Karpas-422 (cell line): ENCODE measurements around the gene PNLIP. TPM values are rescaled to one million over a fixed set of nuclear protein-coding genes. Genes with fewer than 3 reads are reported as not detected.

Experiments
- DNase-seq: peaks from one replicate; pipeline ENCODE4 v3.0.0-alpha.2; 2015
- H2AFZ ChIP-seq: fragments of 200-600 bp; sonication (generic); 2 replicates; pipeline ENCODE4 v1.6.1; 2014; ENCODE audit warnings: antibody characterized with exemption, low read length, mixed read lengths
- H3K27ac ChIP-seq: fragments of 200-600 bp; sonication (generic); 2 replicates; pipeline ENCODE4 v1.5.1; 2014; ENCODE audit warnings: mild to moderate bottlenecking, low read length, moderate library complexity
- H3K27me3 ChIP-seq: fragments of 200-600 bp; sonication (generic); 2 replicates; pipeline ENCODE4 v1.6.1; 2014; ENCODE audit warnings: low read length, mixed read lengths
- H3K36me3 ChIP-seq: fragments of 200-600 bp; sonication (generic); 2 replicates; pipeline ENCODE4 v1.6.1; 2014; ENCODE audit warnings: low read length, mixed read lengths; ENCODE audit not compliant: insufficient read depth
- H3K4me1 ChIP-seq: fragments of 200-600 bp; sonication (generic); 2 replicates; pipeline ENCODE4 v1.6.1; 2014; ENCODE audit warnings: mild to moderate bottlenecking, low read length, mixed read lengths
- H3K4me2 ChIP-seq: fragments of 200-600 bp; sonication (generic); 2 replicates; pipeline ENCODE4 v1.6.1; 2014; ENCODE audit warnings: low read length, low read depth, mild to moderate bottlenecking; ENCODE audit not compliant: poor library complexity, severe bottlenecking
- H3K4me3 ChIP-seq: fragments of 200-600 bp; sonication (generic); 2 replicates; pipeline ENCODE4 v1.5.1; 2014; ENCODE audit warnings: mild to moderate bottlenecking, antibody characterized with exemption, low read length, mixed read lengths
- H3K79me2 ChIP-seq: fragments of 200-600 bp; sonication (generic); 2 replicates; pipeline ENCODE4 v1.6.1; 2014; ENCODE audit warnings: mild to moderate bottlenecking, low read length, mixed read lengths
- H3K9ac ChIP-seq: fragments of 200-600 bp; sonication (generic); 2 replicates; pipeline ENCODE4 v1.6.0; 2014; ENCODE audit warnings: low read length
- H3K9me2 ChIP-seq: fragments of 200-600 bp; sonication (generic), shearing (Covaris generic); replicated peaks from 2 replicates; pipeline ENCODE4 v1.6.0; 2014; ENCODE audit warnings: mild to moderate bottlenecking, low read length, moderate library complexity; ENCODE audit not compliant: insufficient read depth
- H3K9me3 ChIP-seq: fragments of 300-700, 200-600 bp; sonication (generic); 2 replicates; pipeline ENCODE4 v1.6.1; 2014; ENCODE audit warnings: low read length, mixed read lengths
- H4K20me1 ChIP-seq: fragments of 200-600 bp; sonication (generic); 2 replicates; pipeline ENCODE4 v1.6.1; 2014; ENCODE audit warnings: mild to moderate bottlenecking, antibody characterized with exemption, low read length, low read depth; ENCODE audit not compliant: insufficient read depth
- total RNA-seq: library from RNA; depleted of rRNA; stranded (reverse); fragments of >200 nt; shearing (Covaris generic); gene quantifications from 2 replicates; pipeline ENCODE4 v1.2.3, GENCODE V29; 2014; ENCODE audit warnings: low replicate concordance; rRNA removed

PNLIP gene
- not detected in 2 replicates for total RNA-seq

DNA sequence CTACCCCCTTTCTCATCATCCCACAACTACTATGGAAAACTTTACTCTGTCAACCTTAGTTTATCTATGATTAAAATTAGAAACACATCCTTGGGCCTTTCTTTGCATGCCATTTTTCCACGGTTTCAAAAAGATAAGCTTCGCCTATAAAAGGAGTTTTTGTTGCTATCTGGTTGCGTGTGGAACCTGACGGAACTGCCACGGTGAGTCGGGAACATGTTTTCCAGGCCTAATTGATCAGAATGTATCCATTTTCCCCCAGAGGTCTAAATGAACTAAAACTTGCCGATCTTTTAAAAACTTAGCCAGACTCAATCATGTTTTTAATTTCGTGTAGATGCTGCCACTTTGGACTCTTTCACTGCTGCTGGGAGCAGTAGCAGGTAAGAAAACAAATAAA is at the start of gene PNLIP:
TSS of gene PNLIP (plus strand) at position 176 of the 400 bp plus-strand sequence. CDS start at position 338, 162 bp downstream.
- Histone ChIP-seq H3K27ac (no peak within 1 kb of the TSS), H4K20me1 (no peaks in the 10 kb centered on the region)

GRCh38 chr10:116504786-116505185 is 40.9 kb upstream of the PNLIP start:
- H3K9ac ChIP-seq, result no peak overlapping the region
- DNase-seq, result no peak
- no peak overlapping the region for H3K27ac ChIP-seq
- H3K4me1 ChIP-seq, result no peaks in the 10 kb centered on the region
- H3K9me3 ChIP-seq, result no peaks in the 10 kb centered on the region
- no peaks in the 10 kb centered on the region for H3K36me3 ChIP-seq
- H4K20me1 ChIP-seq, result no peaks in the 10 kb centered on the region
- H3K4me3 ChIP-seq, result no peak overlapping the region
- no peaks in the 10 kb centered on the region for H3K27me3 ChIP-seq
- H3K9me2 ChIP-seq, result no peaks in the 10 kb centered on the region
- H3K79me2 ChIP-seq, result no peaks in the 10 kb centered on the region
- H2AFZ ChIP-seq, result no peak overlapping the region
- H3K4me2 ChIP-seq, result no peak overlapping the region

More for the DNA sequence above, at the start of gene PNLIP:
- Histone ChIP-seq H3K9me3 (no peaks in the 10 kb centered on the region), H3K79me2 (no peaks in the 10 kb centered on the region), H3K9ac (no peak within 1 kb of the TSS), H3K36me3 (no peaks in the 10 kb centered on the region), H2AFZ (no peak within 1 kb of the TSS), H3K4me2 (no peak within 1 kb of the TSS), H3K4me3 (no peak within 1 kb of the TSS), H3K27me3 (no peaks in the 10 kb centered on the region), H3K4me1 (no peaks in the 10 kb centered on the region), H3K9me2 (no peaks in the 10 kb centered on the region)
- no peak for DNase-seq

GRCh38 chr10:116510565-116510964 is 35.2 kb upstream of the PNLIP start:
- H3K9ac ChIP-seq, result no peak overlapping the region
- no peaks in the 10 kb centered on the region for H3K79me2 ChIP-seq
- H2AFZ ChIP-seq, result no peak overlapping the region
- H4K20me1 ChIP-seq, result no peaks in the 10 kb centered on the region
- no peak overlapping the region for H3K4me2 ChIP-seq
- no peak overlapping the region for H3K4me3 ChIP-seq
- H3K9me3 ChIP-seq, result no peaks in the 10 kb centered on the region
- H3K36me3 ChIP-seq, result no peaks in the 10 kb centered on the region
- no peaks in the 10 kb centered on the region for H3K4me1 ChIP-seq
- H3K27ac ChIP-seq, result no peak overlapping the region
- DNase-seq, result no peak
- no peaks in the 10 kb centered on the region for H3K27me3 ChIP-seq
- H3K9me2 ChIP-seq, result no peaks in the 10 kb centered on the region

DNA sequence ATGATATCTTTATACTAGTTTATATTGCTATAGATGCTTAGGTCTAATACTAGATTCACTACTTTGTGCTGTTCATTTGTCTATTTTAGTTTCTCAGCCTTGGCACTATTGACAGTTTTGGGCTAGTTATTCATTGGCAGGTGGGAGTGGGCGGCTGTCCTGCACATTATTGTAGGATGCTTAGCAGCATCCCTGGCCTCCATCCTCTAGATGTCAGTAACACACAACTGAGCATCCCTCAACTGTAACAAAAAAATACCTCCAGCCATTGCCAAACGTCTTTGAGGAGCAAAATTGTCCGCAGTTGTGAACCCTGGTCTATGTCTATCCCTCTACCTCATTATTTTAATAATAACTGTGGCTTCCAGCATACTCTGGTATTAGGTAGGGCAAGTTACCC is 34.4 kb upstream of the PNLIP start:
- Histone ChIP-seq H4K20me1 (no peaks in the 10 kb centered on the region), H3K4me1 (no peaks in the 10 kb centered on the region), H3K9me2 (no peaks in the 10 kb centered on the region), H3K4me3 (no peak overlapping the region), H2AFZ (no peak overlapping the region), H3K9me3 (no peaks in the 10 kb centered on the region), H3K36me3 (no peaks in the 10 kb centered on the region), H3K27me3 (no peaks in the 10 kb centered on the region), H3K79me2 (no peaks in the 10 kb centered on the region), H3K9ac (no peak overlapping the region), H3K27ac (no peak overlapping the region), H3K4me2 (no peak overlapping the region)
- DNase-seq, result no peak

DNA sequence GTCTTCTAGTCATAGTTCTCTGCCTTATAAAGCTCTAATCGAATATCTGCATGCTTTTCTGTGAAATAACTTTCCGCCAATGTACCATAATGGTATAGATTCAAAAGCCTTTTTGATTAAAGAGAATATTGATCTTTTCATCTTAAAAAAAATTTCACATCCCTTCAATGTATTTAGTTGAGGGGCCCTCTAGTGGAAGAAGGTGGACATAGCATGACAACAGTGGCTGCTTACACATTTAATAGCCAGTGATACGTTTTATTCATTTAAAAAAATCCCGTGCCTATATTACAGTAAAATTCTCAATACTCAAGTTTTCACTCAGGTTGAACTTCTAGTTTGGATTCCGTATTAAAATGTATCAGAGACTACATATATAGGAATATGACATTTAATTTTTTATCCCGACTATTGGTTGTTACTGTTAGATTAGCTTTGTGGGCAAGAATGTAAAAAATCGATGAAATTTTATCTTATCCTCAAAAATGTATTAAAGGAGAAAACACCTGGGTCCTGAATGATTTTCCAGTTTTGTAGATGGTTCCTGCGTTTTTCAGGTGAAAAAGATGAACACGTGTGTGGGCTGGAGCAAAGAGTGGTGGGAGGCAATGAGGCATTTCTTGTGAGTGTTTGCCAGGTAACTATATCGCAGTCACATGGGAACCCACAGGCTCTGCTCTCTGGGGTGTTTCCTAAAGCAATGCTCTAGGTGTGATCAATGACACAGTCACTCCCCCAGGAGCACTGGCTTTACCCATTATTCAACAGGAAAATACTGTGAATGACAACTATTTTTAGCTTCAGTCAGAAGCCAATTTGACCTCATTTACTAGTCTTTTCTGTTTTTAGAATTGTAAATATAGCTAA is 24.1 kb upstream of the PNLIP start:
- no peak overlapping the region for H3K27ac ChIP-seq
- H3K27me3 ChIP-seq, result no peaks in the 10 kb centered on the region
- no peak overlapping the region for H2AFZ ChIP-seq
- peak; percentile 76 for DNase-seq
- no peaks in the 10 kb centered on the region for H4K20me1 ChIP-seq
- no peaks in the 10 kb centered on the region for H3K79me2 ChIP-seq
- H3K9ac ChIP-seq, result no peak overlapping the region
- no peak overlapping the region for H3K4me2 ChIP-seq
- H3K4me3 ChIP-seq, result no peak overlapping the region
- H3K9me3 ChIP-seq, result no peaks in the 10 kb centered on the region
- H3K9me2 ChIP-seq, result no peaks in the 10 kb centered on the region
- no peaks in the 10 kb centered on the region for H3K36me3 ChIP-seq
- H3K4me1 ChIP-seq, result no peaks in the 10 kb centered on the region

- Histone ChIP-seq H3K9me3 (no peaks in the 10 kb centered on the region), H3K4me3 (no peak overlapping the region), H2AFZ (no peak overlapping the region), H3K9ac (no peak overlapping the region), H3K27me3 (no peaks in the 10 kb centered on the region), H3K36me3 (no peaks in the 10 kb centered on the region), H3K9me2 (no peaks in the 10 kb centered on the region), H4K20me1 (no peaks in the 10 kb centered on the region), H3K4me2 (no peak overlapping the region), H3K4me1 (no peaks in the 10 kb centered on the region), H3K27ac (no peak overlapping the region), H3K79me2 (no peaks in the 10 kb centered on the region)
- no peak for DNase-seq
Measured at GRCh38 chr10:116522803-116523381, 22.8 kb upstream of the PNLIP start.

DNA sequence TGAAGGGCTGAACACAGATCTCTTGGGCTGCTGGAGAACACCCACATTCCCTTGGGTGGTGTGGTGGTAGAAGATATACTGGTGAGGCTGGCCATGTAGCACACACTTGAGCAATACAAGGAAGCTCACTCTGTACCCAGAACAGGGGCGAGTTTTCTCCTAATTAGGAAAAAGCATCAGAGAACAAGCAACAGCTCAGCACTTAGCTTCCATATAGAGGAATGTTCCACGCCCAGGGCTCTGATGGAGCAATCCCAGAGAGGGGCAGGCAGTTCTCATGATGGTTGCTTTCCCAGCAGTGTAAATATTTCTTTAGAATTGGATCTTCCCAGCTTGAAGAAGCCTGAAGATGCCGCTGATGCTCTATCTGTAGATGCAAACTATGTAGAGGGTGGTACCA is 21.0 kb upstream of the PNLIP start:
- Histone ChIP-seq H3K4me1 (no peaks in the 10 kb centered on the region), H3K79me2 (no peaks in the 10 kb centered on the region), H3K9ac (no peak overlapping the region), H4K20me1 (no peaks in the 10 kb centered on the region), H3K9me3 (no peaks in the 10 kb centered on the region), H2AFZ (no peak overlapping the region), H3K27me3 (no peaks in the 10 kb centered on the region), H3K36me3 (no peaks in the 10 kb centered on the region), H3K4me2 (no peak overlapping the region), H3K4me3 (no peak overlapping the region), H3K27ac (no peak overlapping the region), H3K9me2 (no peaks in the 10 kb centered on the region)
- DNase-seq, result no peak

DNA sequence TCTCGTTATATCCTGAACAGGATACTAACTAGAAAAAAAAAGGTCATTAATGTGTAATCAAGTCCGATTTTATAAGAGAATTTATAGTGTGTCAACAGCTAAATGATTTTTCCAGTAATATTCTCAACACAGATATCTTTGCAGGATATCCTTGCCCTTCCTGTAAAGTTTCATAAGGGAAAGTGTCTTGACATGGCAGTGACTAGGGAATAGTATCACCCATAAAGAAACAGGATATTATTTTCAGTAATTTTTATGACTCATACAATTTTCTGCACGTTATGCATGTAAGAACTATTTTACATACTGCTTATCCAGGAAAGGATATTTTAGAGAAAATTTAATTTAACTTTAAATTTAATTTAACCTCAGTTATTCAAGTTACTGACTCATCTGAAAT is 19.5 kb upstream of the PNLIP start:
- H3K27ac ChIP-seq, result no peak overlapping the region
- H3K9ac ChIP-seq, result no peak overlapping the region
- H3K79me2 ChIP-seq, result no peaks in the 10 kb centered on the region
- no peak for DNase-seq
- H3K4me2 ChIP-seq, result no peak overlapping the region
- H3K9me3 ChIP-seq, result no peaks in the 10 kb centered on the region
- no peaks in the 10 kb centered on the region for H3K27me3 ChIP-seq
- no peaks in the 10 kb centered on the region for H3K36me3 ChIP-seq
- H3K4me1 ChIP-seq, result no peaks in the 10 kb centered on the region
- no peaks in the 10 kb centered on the region for H4K20me1 ChIP-seq
- no peak overlapping the region for H3K4me3 ChIP-seq
- H2AFZ ChIP-seq, result no peak overlapping the region
- H3K9me2 ChIP-seq, result no peaks in the 10 kb centered on the region
